OCI-LY7 (cell line): ENCODE results near the gene CXCL9.

Source experiments
- EZH2phosphoT487 ChIP-seq: fragments of 200-600 bp; sonication (generic); IDR thresholded peaks from 2 replicates; pipeline ENCODE4 v1.6.1; 2018; ENCODE audit warnings: low read depth, borderline replicate concordance, mild to moderate bottlenecking, mixed run types, antibody characterized with exemption, low read length, moderate library complexity, mixed read lengths
- TF ChIP-seq, protein P1 (sequence below): fragments of 200-600 bp; sonication (generic); conservative IDR thresholded peaks from 2 replicates; pipeline ENCODE4 v1.5.1; 2014; ENCODE audit warnings: mild to moderate bottlenecking, antibody characterized with exemption, low read length, moderate library complexity, mixed read lengths

DNA sequence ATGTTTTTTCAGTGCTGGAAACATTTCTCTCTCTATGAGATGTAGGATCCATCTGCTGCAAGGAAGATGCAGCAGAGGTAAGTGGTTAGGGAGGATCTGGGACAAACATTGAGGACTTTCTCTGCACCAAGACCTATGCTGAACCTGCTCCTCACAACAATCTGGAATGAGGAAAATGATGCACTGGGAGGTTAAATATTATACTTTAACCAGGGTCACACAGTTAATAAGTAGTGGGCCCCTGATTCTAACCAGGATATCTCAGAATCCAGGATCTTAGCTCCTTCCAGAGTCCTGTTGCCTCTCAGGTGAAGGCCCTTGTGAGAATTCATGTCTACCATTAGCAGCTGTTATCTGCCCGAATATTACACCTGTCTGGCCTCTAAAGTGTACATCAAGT lies 7.0 kb downstream of the CXCL9 start:
- TF ChIP-seq, protein P1, sequence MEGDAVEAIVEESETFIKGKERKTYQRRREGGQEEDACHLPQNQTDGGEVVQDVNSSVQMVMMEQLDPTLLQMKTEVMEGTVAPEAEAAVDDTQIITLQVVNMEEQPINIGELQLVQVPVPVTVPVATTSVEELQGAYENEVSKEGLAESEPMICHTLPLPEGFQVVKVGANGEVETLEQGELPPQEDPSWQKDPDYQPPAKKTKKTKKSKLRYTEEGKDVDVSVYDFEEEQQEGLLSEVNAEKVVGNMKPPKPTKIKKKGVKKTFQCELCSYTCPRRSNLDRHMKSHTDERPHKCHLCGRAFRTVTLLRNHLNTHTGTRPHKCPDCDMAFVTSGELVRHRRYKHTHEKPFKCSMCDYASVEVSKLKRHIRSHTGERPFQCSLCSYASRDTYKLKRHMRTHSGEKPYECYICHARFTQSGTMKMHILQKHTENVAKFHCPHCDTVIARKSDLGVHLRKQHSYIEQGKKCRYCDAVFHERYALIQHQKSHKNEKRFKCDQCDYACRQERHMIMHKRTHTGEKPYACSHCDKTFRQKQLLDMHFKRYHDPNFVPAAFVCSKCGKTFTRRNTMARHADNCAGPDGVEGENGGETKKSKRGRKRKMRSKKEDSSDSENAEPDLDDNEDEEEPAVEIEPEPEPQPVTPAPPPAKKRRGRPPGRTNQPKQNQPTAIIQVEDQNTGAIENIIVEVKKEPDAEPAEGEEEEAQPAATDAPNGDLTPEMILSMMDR = no peak
- no peak for TF ChIP-seq EZH2phosphoT487
